Ovary (tissue), 9 donors: ENCODE data around the gene TPCN2. TPM values are rescaled to one million over a fixed set of nuclear protein-coding genes. Genes with fewer than 3 reads are reported as not detected.
A peak's percentile ranks its signal among the peaks of the same experiment; 100 is the strongest.

Source experiments
- DNase-seq, 5 donors: peaks; one replicate each; pipeline ENCODE4 v3.0.0-alpha.2; 2019 to 2020
- H3K27ac ChIP-seq, 2 donors: fragments of 200-600 bp; one replicate each; pipeline versions ENCODE4 v1.5.1 to v1.8.0; 2019 to 2022
- H3K27me3 ChIP-seq: fragments of 200-600 bp; one replicate; pipeline ENCODE4 v1.8.0; 2022
- H3K36me3 ChIP-seq: fragments of 200-600 bp; sonication (generic); one replicate; pipeline ENCODE4 v1.5.1; 2019
- H3K4me1 ChIP-seq: one replicate; pipeline ENCODE4 v1.8.1; 2013; ENCODE audit warnings: mild to moderate bottlenecking, moderate library complexity; ENCODE audit not compliant: insufficient read depth
- H3K4me3 ChIP-seq: fragments of 200-600 bp; sonication (generic); one replicate; pipeline ENCODE4 v1.5.1; 2017
- H3K9me3 ChIP-seq, 2 donors: fragments of 200-600 bp in 1 of 2; sonication (generic) in 1 of 2; one replicate each; pipeline versions ENCODE4 v1.5.1 to v1.8.1; 2013 to 2019; ENCODE audit warnings: mild to moderate bottlenecking in 1 of 2, moderate library complexity in 1 of 2
- CTCF ChIP-seq, 3 donors: fragments of 450-650 bp in 2 of 3; fragments of 200-600 bp in 1 of 3; IDR thresholded peaks; one replicate each; pipeline versions ENCODE4 v1.5.1 to v1.8.0; 2016 to 2022; ENCODE audit warnings: antibody characterized with exemption in 3 of 3, mild to moderate bottlenecking in 1 of 3
- EP300 ChIP-seq: sonication (generic); formaldehyde crosslinking; IDR thresholded peaks from one replicate; pipeline ENCODE4 v1.6.1; 2017; ENCODE audit warnings: antibody characterized with exemption
- POLR2A ChIP-seq: fragments of 450-650 bp; IDR thresholded peaks from one replicate; pipeline ENCODE4 v1.6.1; 2017; ENCODE audit warnings: antibody characterized with exemption, mild to moderate bottlenecking, moderate library complexity
- WGBS, 3 donors: extraction: QIAGEN DNeasy Blood & Tissue Kit in 1 of 3; methylation state at CpG; one replicate each; pipeline versions ENCODE4 v1.1.5 to v1.1.7; 2013 to 2017; 5-methylcytosine and 5-hydroxymethylcytosine counted together
- intact Hi-C, 4 donors: fragments of 100-400 bp; cut with DNase I; formaldehyde crosslinking; loops; one replicate each; pipeline versions ENCODE4 v1.11.0 to v1.15.1; 2022 to 2023
- polyA plus RNA-seq, 2 donors: library from polyadenylated mRNA; stranded (reverse); fragments of 200-250 nt in 1 of 2; fragments of 350-450 nt in 1 of 2; fragmentation: Illumina TruSeq in 1 of 2; extraction: RNeasy Lipid Tissue Mini Kit (QIAGEN cat#74804) in 1 of 2; gene quantifications; one replicate each; pipeline ENCODE4 v1.2.3, GENCODE V29; 2013 to 2014
- total RNA-seq, 7 donors: library from RNA; depleted of rRNA in 2 of 7; stranded (reverse); fragments of >200 nt in 2 of 7; fragmentation: NEBNext Ultra II Directional in 3 of 7; extraction: Animal tissue kit (Norgen Biotek cat#: 25700) in 3 of 7; gene quantifications; one replicate each; pipeline versions ENCODE4 v1.1.0 to v1.2.4, GENCODE V29; 2016 to 2023
- donor health status: DM: no; HTN: no; CAD: no; lungs with moderate emphysema.
- donor health status: DM: no; HTN: no; CAD: no.
- donor health status: Bipolar disorder and iron deficiency.
- donor health status: DM: yes; HTN: yes; CAD: no.
- donor health status: DM: no; HTN: no; CAD: no.
- donor health status: DM: yes; HTN: yes; CAD: no.

TPCN2 gene
- total and polyA plus RNA-seq, 9 donors: 6.5 to 35.7 (median 23.3) TPM

- Histone ChIP-seq H3K9me3 (no peaks in the 10 kb centered on the region), H3K4me3 (no peak overlapping the region), H3K27me3 (no peaks in the 10 kb centered on the region), H3K27ac (peak overlapping the region; percentile 86 to 90), H3K36me3 (no peaks in the 10 kb centered on the region), H3K4me1 (peaks cover 18% of the 10 kb centered on the region)
- intact Hi-C loops: loop anchor here (5.0 to 10.0 kb wide), 3 partner anchors 32 to 170 kb away; partner anchors contain the start of genes TPCN2 (in 3 of the 4) and CPT1A (in 1 of the 4)
- no peak for TF ChIP-seq CTCF (IDR thresholded peaks at IDR 0.05)
- no peak for TF ChIP-seq EP300
- TF ChIP-seq POLR2A: no peak
- peak in 4 of 5 donors; percentile 31 to 64 (median 48) for DNase-seq
- WGBS, 3 donors: 50 to 66% (median 57%) methylated on average over 9 of the region's 9 CpGs
Observed at GRCh38 chr11:69014898-69015549, 33.7 kb upstream of the TPCN2 start.

- Histone ChIP-seq H3K36me3 (no peaks in the 10 kb centered on the region), H3K27me3 (no peaks in the 10 kb centered on the region), H3K4me1 (peaks cover 11% of the 10 kb centered on the region), H3K4me3 (no peak overlapping the region), H3K9me3 (no peaks in the 10 kb centered on the region), H3K27ac (no peak overlapping the region)
- DNase-seq: no peak
- no peak for TF ChIP-seq POLR2A
- TF ChIP-seq CTCF (IDR thresholded peaks at IDR 0.05): no peak
- no peak for TF ChIP-seq EP300
- 87 to 95% (median 90%) methylated on average over 10 of the region's 10 CpGs for WGBS, 3 donors
- intact Hi-C loops: loop anchor here in 1 of 4 donors (10.0 kb wide), 1 partner anchor 173 kb away; the partner anchor contains the start of gene CPT1A
Observed at GRCh38 chr11:69017951-69018350, 30.8 kb upstream of the TPCN2 start.

GRCh38 chr11:69018924-69019323 lies 29.8 kb upstream of the TPCN2 start:
- Histone ChIP-seq H3K4me1 (peaks cover 11% of the 10 kb centered on the region), H3K4me3 (no peak overlapping the region), H3K27me3 (no peaks in the 10 kb centered on the region), H3K27ac (peak overlapping the region in 1 of 2 donors; percentile 15), H3K9me3 (no peaks in the 10 kb centered on the region), H3K36me3 (no peaks in the 10 kb centered on the region)
- TF ChIP-seq EP300: no peak
- TF ChIP-seq POLR2A: no peak
- no peak for TF ChIP-seq CTCF (IDR thresholded peaks at IDR 0.05)
- WGBS, 3 donors: 36 to 55% (median 48%) methylated on average over 13 of the region's 13 CpGs
- intact Hi-C loops: loop anchor here in 1 of 4 donors (10.0 kb wide), 1 partner anchor 174 kb away; the partner anchor contains the start of gene CPT1A
- peak in 3 of 5 donors; percentile 50 to 74 (median 51) for DNase-seq

GRCh38 chr11:69022260-69022659 lies 26.5 kb upstream of the TPCN2 start:
- H3K36me3 ChIP-seq: no peaks in the 10 kb centered on the region
- no peaks in the 10 kb centered on the region for H3K9me3 ChIP-seq
- WGBS, 3 donors: 57 to 73% (median 65%) methylated on average over 10 of the region's 10 CpGs
- no peak overlapping the region for H3K27ac ChIP-seq
- no peaks in the 10 kb centered on the region for H3K27me3 ChIP-seq
- intact Hi-C loops: no loop called here
- DNase-seq: no peak
- no peaks in the 10 kb centered on the region for H3K4me1 ChIP-seq
- no peak for TF ChIP-seq CTCF (IDR thresholded peaks at IDR 0.05)
- TF ChIP-seq EP300: no peak
- TF ChIP-seq POLR2A: no peak
- no peak overlapping the region for H3K4me3 ChIP-seq
